DOHH2 (cell line): ENCODE measurements around the gene GFOD2.

Experiments
- H3F3A ChIP-seq: fragments of 200-600 bp; sonication (generic), shearing (Covaris generic); 2 replicates; pipeline ENCODE4 v1.6.0; 2016; ENCODE audit warnings: antibody characterized with exemption, mild to moderate bottlenecking; ENCODE audit not compliant: control insufficient read depth, insufficient read depth
- H3K27ac ChIP-seq: fragments of 200-600 bp; sonication (generic); 2 replicates; pipeline ENCODE4 v1.5.1; 2014; ENCODE audit warnings: low read depth, mild to moderate bottlenecking, low read length, moderate library complexity
- H3K27me3 ChIP-seq: fragments of 200-600 bp; sonication (generic); 2 replicates; pipeline ENCODE4 v1.6.1; 2014; ENCODE audit warnings: mild to moderate bottlenecking, low read length, mixed read lengths; ENCODE audit not compliant: control insufficient read depth
- H3K36me3 ChIP-seq: fragments of 200-600 bp; sonication (generic); 2 replicates; pipeline ENCODE4 v1.6.1; 2014; ENCODE audit warnings: mild to moderate bottlenecking, low read length, moderate library complexity, mixed read lengths; ENCODE audit not compliant: control insufficient read depth
- H3K4me1 ChIP-seq: fragments of 200-600 bp; sonication (generic); 2 replicates; pipeline ENCODE4 v1.6.1; 2014; ENCODE audit warnings: mild to moderate bottlenecking, low read length, mixed read lengths; ENCODE audit not compliant: control insufficient read depth
- H3K4me2 ChIP-seq: fragments of 200-600 bp; sonication (generic); 2 replicates; pipeline ENCODE4 v1.6.0; 2014; ENCODE audit warnings: mild to moderate bottlenecking, low read length, moderate library complexity
- H3K4me3 ChIP-seq: fragments of 200-600 bp; sonication (generic); 2 replicates; pipeline ENCODE4 v1.5.1; 2014; ENCODE audit warnings: mild to moderate bottlenecking, low read length, mixed read lengths
- H3K79me2 ChIP-seq: fragments of 200-600 bp; sonication (generic); 2 replicates; pipeline ENCODE4 v1.6.1; 2014; ENCODE audit warnings: mild to moderate bottlenecking, low read length, mixed read lengths; ENCODE audit not compliant: control insufficient read depth
- H3K9me2 ChIP-seq: fragments of 200-600 bp; sonication (generic); replicated peaks from 2 replicates; pipeline ENCODE4 v1.6.1; 2014; ENCODE audit warnings: mild to moderate bottlenecking, low read length, mixed read lengths; ENCODE audit not compliant: control insufficient read depth
- H3K9me3 ChIP-seq: fragments of 200-600 bp; sonication (generic); 2 replicates; pipeline ENCODE4 v1.6.1; 2014; ENCODE audit warnings: antibody characterized with exemption, low read length, mixed read lengths; ENCODE audit not compliant: control insufficient read depth, insufficient read depth
- H4K20me1 ChIP-seq: fragments of 200-600 bp; sonication (generic); 2 replicates; pipeline ENCODE4 v1.6.0; 2014; ENCODE audit warnings: low read depth, mild to moderate bottlenecking, antibody characterized with exemption, low read length, moderate library complexity; ENCODE audit not compliant: control insufficient read depth, insufficient read depth
- EZH2phosphoT487 ChIP-seq: fragments of 200-600 bp; sonication (generic); IDR thresholded peaks from 2 replicates; pipeline ENCODE4 v1.6.1; 2017; ENCODE audit warnings: borderline replicate concordance, mild to moderate bottlenecking, antibody characterized with exemption, low read length, moderate library complexity, mixed read lengths
- TF ChIP-seq, protein P1 (sequence below): fragments of 200-600 bp; sonication (generic); IDR thresholded peaks from one replicate; pipeline ENCODE4 v1.5.1; 2014; ENCODE audit warnings: antibody characterized with exemption, mild to moderate bottlenecking, low read depth, low read length; ENCODE audit not compliant: poor library complexity, severe bottlenecking

The GFOD2 gene

GRCh38 chr16:67685388-67686112 lies 33.6 kb downstream of the GFOD2 start:
- peaks cover 12% of the 10 kb centered on the region for H3K36me3 ChIP-seq
- no peak overlapping the region for H3K27ac ChIP-seq
- H4K20me1 ChIP-seq = no peaks in the 10 kb centered on the region
- no peaks in the 10 kb centered on the region for H3K9me2 ChIP-seq
- no peaks in the 10 kb centered on the region for H3F3A ChIP-seq
- no peaks in the 10 kb centered on the region for H3K79me2 ChIP-seq
- no peak for TF ChIP-seq EZH2phosphoT487
- H3K4me3 ChIP-seq = no peak overlapping the region
- H3K9me3 ChIP-seq = no peaks in the 10 kb centered on the region
- no peaks in the 10 kb centered on the region for H3K27me3 ChIP-seq
- peaks cover 12% of the 10 kb centered on the region for H3K4me1 ChIP-seq
- H3K4me2 ChIP-seq = peak overlapping the region; percentile 34; the same call in 1 of the 2 replicates

GRCh38 chr16:67683767-67684166 lies 35.3 kb downstream of the GFOD2 start:
- H3K4me1 ChIP-seq = peaks cover 12% of the 10 kb centered on the region
- no peaks in the 10 kb centered on the region for H3K9me2 ChIP-seq
- no peaks in the 10 kb centered on the region for H4K20me1 ChIP-seq
- no peak overlapping the region for H3K4me2 ChIP-seq
- H3K27ac ChIP-seq = no peak overlapping the region
- H3K9me3 ChIP-seq = no peaks in the 10 kb centered on the region
- TF ChIP-seq, protein P1, sequence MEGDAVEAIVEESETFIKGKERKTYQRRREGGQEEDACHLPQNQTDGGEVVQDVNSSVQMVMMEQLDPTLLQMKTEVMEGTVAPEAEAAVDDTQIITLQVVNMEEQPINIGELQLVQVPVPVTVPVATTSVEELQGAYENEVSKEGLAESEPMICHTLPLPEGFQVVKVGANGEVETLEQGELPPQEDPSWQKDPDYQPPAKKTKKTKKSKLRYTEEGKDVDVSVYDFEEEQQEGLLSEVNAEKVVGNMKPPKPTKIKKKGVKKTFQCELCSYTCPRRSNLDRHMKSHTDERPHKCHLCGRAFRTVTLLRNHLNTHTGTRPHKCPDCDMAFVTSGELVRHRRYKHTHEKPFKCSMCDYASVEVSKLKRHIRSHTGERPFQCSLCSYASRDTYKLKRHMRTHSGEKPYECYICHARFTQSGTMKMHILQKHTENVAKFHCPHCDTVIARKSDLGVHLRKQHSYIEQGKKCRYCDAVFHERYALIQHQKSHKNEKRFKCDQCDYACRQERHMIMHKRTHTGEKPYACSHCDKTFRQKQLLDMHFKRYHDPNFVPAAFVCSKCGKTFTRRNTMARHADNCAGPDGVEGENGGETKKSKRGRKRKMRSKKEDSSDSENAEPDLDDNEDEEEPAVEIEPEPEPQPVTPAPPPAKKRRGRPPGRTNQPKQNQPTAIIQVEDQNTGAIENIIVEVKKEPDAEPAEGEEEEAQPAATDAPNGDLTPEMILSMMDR = no peak
- no peak for TF ChIP-seq EZH2phosphoT487
- H3F3A ChIP-seq = no peaks in the 10 kb centered on the region
- no peaks in the 10 kb centered on the region for H3K27me3 ChIP-seq
- H3K79me2 ChIP-seq = no peaks in the 10 kb centered on the region
- peaks cover 12% of the 10 kb centered on the region for H3K36me3 ChIP-seq
- no peak overlapping the region for H3K4me3 ChIP-seq

DNA sequence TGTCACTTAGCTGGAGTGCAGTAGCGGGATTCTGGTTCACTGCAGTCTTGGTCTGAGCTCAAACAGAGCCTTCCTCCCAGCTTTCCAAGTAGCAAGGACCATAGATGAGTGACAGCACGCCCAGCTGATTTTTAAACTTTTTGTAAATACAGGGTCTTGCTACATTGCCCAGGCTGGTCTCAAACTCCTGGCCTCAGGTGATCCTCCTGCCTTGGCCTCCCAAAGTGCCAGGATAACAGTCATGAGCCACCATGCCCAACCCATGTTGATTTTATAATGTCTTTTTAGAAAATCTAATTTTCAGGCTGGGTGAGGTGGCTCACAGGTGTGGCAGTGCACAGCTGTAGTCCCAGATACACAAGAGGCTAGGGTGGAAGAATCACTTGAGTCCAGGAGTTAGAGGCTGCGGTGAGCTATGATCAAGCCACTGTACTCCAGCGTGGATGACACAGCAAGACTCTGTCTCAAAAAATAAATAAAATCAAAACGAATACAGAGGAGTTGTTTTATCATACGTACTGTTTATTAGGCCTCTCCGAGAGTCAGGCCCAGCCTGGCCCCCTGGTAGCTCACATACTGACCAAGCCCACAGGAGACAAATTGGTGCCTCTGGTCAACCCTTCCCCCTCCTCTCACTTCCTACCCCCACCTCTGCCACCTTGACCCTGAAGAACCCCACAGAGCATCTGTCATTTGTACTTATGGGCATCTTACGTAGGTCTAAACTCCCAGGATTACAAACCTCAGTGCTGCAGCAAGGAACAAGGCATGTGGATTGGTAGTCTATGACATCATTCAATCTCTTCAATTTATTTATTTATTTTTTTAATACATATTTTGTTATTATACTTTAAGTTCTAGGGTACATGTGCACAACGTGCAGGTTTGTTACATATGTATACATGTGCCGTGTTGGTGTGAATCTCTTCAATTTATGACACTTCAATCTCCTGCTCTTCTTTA lies 38.9 kb downstream of the GFOD2 start:
- no peaks in the 10 kb centered on the region for H3K79me2 ChIP-seq
- peaks cover 8% of the 10 kb centered on the region for H3K36me3 ChIP-seq
- no peak overlapping the region for H3K4me3 ChIP-seq
- no peaks in the 10 kb centered on the region for H3K27me3 ChIP-seq
- H3K9me3 ChIP-seq = no peaks in the 10 kb centered on the region
- H3K4me2 ChIP-seq = no peak overlapping the region
- H4K20me1 ChIP-seq = no peaks in the 10 kb centered on the region
- no peaks in the 10 kb centered on the region for H3K4me1 ChIP-seq
- H3K27ac ChIP-seq = no peak overlapping the region
- no peaks in the 10 kb centered on the region for H3K9me2 ChIP-seq
- no peaks in the 10 kb centered on the region for H3F3A ChIP-seq
- TF ChIP-seq, protein P1 = no peak
